ENCODE data around the gene HOXB1. TPM values are rescaled to one million over a fixed set of nuclear protein-coding genes. Genes with fewer than 3 reads are reported as not detected.

The HOXB1 gene
- total and polyA plus RNA-seq, 2 experiments from 2014 or later: not detected

DNA sequence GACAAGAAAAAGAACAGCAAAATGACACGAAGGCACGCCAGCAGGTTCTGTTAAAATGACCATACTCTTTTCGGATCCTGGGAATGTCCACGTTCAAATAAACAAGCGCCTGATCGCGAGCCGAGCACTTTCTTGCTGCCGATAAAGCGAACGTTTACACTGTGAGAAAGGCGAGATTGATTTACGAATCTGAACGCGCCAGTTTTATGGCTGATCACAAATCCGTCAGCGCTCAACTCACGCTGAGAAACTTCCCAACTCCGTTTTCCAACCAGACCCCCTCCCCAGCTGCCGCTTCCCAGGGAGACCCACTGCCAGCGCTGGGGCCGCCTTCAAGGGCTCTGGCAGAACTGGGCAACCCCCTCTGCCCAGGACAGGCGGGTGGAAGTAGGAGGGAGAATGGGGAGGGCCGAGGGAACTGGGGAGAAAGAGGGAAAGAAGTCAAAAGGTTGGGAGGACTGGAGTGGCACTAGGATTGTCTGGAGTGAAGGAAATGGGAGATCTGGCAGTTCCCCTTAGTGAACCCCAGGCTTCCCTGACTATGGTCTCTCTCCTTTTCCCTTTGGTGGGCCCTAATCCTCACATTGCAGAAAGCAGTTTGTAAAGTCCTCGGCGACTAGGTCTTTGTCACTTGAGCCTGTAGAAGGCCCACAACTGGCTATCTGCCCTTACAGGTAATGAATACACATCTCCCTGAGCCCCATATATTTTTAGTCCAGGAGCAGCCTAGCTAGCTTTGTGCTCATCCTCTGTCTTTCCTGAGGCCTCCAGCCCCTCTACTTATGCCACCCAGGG, 40.4 kb upstream of the HOXB1 start:
- Mint-ChIP-seq H3K36me3 (ENCODE audit: low read depth) (no peaks in the 10 kb centered on the region), H3K4me3 (no peak overlapping the region; the same call in 2 of the 3 replicates), H3K4me1 (peaks cover 26% of the 10 kb centered on the region), H3K27ac (no peak overlapping the region), H3K27me3 (ENCODE audit: insufficient read depth, low read depth, poor library complexity) (no peaks in the 10 kb centered on the region), H3K9me3 (no peaks in the 10 kb centered on the region; the same call in 2 of the 3 replicates)
- no peak overlapping the region for H2AFZ ChIP-seq
- no peaks in the 10 kb centered on the region for H3K36me3 ChIP-seq (ENCODE audit: insufficient read depth)
- H3K79me2 ChIP-seq (replicated peaks; ENCODE audit: insufficient read depth): no peaks in the 10 kb centered on the region
- TF ChIP-seq ZNF114 (CRISPR knock-in tag; IDR thresholded peaks at IDR 0.05): no peak
- TF ChIP-seq NANOG (IDR thresholded peaks at IDR 0.05; ENCODE audit: borderline replicate concordance): no peak
- TF ChIP-seq, protein P1, sequence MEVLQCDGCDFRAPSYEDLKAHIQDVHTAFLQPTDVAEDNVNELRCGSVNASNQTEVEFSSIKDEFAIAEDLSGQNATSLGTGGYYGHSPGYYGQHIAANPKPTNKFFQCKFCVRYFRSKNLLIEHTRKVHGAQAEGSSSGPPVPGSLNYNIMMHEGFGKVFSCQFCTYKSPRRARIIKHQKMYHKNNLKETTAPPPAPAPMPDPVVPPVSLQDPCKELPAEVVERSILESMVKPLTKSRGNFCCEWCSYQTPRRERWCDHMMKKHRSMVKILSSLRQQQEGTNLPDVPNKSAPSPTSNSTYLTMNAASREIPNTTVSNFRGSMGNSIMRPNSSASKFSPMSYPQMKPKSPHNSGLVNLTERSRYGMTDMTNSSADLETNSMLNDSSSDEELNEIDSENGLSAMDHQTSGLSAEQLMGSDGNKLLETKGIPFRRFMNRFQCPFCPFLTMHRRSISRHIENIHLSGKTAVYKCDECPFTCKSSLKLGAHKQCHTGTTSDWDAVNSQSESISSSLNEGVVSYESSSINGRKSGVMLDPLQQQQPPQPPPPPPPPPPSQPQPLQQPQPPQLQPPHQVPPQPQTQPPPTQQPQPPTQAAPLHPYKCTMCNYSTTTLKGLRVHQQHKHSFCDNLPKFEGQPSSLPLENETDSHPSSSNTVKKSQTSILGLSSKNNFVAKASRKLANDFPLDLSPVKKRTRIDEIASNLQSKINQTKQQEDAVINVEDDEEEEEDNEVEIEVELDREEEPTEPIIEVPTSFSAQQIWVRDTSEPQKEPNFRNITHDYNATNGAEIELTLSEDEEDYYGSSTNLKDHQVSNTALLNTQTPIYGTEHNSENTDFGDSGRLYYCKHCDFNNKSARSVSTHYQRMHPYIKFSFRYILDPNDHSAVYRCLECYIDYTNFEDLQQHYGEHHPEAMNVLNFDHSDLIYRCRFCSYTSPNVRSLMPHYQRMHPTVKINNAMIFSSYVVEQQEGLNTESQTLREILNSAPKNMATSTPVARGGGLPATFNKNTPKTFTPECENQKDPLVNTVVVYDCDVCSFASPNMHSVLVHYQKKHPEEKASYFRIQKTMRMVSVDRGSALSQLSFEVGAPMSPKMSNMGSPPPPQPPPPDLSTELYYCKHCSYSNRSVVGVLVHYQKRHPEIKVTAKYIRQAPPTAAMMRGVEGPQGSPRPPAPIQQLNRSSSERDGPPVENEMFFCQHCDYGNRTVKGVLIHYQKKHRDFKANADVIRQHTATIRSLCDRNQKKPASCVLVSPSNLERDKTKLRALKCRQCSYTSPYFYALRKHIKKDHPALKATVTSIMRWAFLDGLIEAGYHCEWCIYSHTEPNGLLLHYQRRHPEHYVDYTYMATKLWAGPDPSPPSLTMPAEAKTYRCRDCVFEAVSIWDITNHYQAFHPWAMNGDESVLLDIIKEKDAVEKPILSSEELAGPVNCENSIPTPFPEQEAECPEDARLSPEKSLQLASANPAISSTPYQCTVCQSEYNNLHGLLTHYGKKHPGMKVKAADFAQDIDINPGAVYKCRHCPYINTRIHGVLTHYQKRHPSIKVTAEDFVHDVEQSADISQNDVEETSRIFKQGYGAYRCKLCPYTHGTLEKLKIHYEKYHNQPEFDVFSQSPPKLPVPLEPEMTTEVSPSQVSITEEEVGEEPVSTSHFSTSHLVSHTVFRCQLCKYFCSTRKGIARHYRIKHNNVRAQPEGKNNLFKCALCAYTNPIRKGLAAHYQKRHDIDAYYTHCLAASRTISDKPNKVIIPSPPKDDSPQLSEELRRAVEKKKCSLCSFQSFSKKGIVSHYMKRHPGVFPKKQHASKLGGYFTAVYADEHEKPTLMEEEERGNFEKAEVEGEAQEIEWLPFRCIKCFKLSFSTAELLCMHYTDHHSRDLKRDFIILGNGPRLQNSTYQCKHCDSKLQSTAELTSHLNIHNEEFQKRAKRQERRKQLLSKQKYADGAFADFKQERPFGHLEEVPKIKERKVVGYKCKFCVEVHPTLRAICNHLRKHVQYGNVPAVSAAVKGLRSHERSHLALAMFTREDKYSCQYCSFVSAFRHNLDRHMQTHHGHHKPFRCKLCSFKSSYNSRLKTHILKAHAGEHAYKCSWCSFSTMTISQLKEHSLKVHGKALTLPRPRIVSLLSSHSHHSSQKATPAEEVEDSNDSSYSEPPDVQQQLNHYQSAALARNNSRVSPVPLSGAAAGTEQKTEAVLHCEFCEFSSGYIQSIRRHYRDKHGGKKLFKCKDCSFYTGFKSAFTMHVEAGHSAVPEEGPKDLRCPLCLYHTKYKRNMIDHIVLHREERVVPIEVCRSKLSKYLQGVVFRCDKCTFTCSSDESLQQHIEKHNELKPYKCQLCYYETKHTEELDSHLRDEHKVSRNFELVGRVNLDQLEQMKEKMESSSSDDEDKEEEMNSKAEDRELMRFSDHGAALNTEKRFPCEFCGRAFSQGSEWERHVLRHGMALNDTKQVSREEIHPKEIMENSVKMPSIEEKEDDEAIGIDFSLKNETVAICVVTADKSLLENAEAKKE (CRISPR knock-in tag; IDR thresholded peaks at IDR 0.05): no peak
- TF ChIP-seq POLR2AphosphoS5 (IDR thresholded peaks at IDR 0.05; ENCODE audit: low read depth): no peak
- TF ChIP-seq EZH2 (IDR thresholded peaks at IDR 0.05; ENCODE audit: low read depth, unreplicated experiment): peak; percentile 90
- TF ChIP-seq, protein P2, sequence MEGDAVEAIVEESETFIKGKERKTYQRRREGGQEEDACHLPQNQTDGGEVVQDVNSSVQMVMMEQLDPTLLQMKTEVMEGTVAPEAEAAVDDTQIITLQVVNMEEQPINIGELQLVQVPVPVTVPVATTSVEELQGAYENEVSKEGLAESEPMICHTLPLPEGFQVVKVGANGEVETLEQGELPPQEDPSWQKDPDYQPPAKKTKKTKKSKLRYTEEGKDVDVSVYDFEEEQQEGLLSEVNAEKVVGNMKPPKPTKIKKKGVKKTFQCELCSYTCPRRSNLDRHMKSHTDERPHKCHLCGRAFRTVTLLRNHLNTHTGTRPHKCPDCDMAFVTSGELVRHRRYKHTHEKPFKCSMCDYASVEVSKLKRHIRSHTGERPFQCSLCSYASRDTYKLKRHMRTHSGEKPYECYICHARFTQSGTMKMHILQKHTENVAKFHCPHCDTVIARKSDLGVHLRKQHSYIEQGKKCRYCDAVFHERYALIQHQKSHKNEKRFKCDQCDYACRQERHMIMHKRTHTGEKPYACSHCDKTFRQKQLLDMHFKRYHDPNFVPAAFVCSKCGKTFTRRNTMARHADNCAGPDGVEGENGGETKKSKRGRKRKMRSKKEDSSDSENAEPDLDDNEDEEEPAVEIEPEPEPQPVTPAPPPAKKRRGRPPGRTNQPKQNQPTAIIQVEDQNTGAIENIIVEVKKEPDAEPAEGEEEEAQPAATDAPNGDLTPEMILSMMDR (conservative IDR thresholded peaks at IDR 0.05; ENCODE audit: low read depth in 2 of 2): no peak
- H3F3A ChIP-seq (replicated peaks; ENCODE audit: low read depth): peaks cover 74% of the 10 kb centered on the region
- H3K27me3 ChIP-seq (ENCODE audit: insufficient read depth): peaks cover 100% of the 10 kb centered on the region
- H3K4me3 ChIP-seq: no peak overlapping the region
- H3K27ac ChIP-seq (ENCODE audit: low read depth): no peak overlapping the region
- peaks cover 74% of the 10 kb centered on the region for H4K20me1 ChIP-seq (replicated peaks; ENCODE audit: insufficient read depth)
- peak overlapping the region; percentile 33; the same call in 1 of the 2 replicates for H3K4me2 ChIP-seq
- DNase-seq (ENCODE audit: low spot score): no peak
- H3K4me1 ChIP-seq (ENCODE audit: insufficient read depth): peaks cover 78% of the 10 kb centered on the region
- peak; percentile 19 for ATAC-seq
- H3K9me2 ChIP-seq (ENCODE audit: insufficient read depth): no peaks in the 10 kb centered on the region

All from GM23338 (cell line).